H9 (cell line): ENCODE data around the gene PKN1. TPM values are rescaled to one million over a fixed set of nuclear protein-coding genes. Genes with fewer than 3 reads are reported as not detected.

Experiments
- DNase-seq: peaks from one replicate; pipeline ENCODE4 v3.0.0-alpha.2; 2017
- H2AFZ ChIP-seq: one replicate; pipeline ENCODE4 v1.6.1; 2013; ENCODE audit warnings: mild to moderate bottlenecking, low read length, control low read depth, moderate library complexity
- H2AK5ac ChIP-seq: 2 replicates; pipeline ENCODE4 v1.6.1; 2013; ENCODE audit warnings: low read length, control low read depth, mixed read lengths; ENCODE audit not compliant: insufficient read length
- H2BK120ac ChIP-seq: one replicate; pipeline ENCODE4 v1.6.1; 2013; ENCODE audit warnings: low read depth, mild to moderate bottlenecking, low read length, control low read depth, inconsistent platforms; ENCODE audit not compliant: poor library complexity, severe bottlenecking
- H2BK12ac ChIP-seq: 2 replicates; pipeline ENCODE4 v1.6.1; 2013; ENCODE audit warnings: low read length, control low read depth, mixed read lengths, low read depth; ENCODE audit not compliant: insufficient read length
- H2BK15ac ChIP-seq: 2 replicates; pipeline ENCODE4 v1.6.1; 2013; ENCODE audit warnings: low read depth, low read length, control low read depth
- H2BK20ac ChIP-seq: one replicate; pipeline ENCODE4 v1.6.1; 2013; ENCODE audit warnings: low read depth, mild to moderate bottlenecking, low read length, control low read depth, inconsistent platforms; ENCODE audit not compliant: poor library complexity, severe bottlenecking
- H2BK5ac ChIP-seq: 2 replicates; pipeline ENCODE4 v1.6.1; 2013; ENCODE audit warnings: low read length, control low read depth, mixed read lengths; ENCODE audit not compliant: insufficient read length
- H3K14ac ChIP-seq: 2 replicates; pipeline ENCODE4 v1.6.1; 2013; ENCODE audit warnings: low read length, control low read depth; ENCODE audit not compliant: insufficient read depth
- H3K18ac ChIP-seq: 2 replicates; pipeline ENCODE4 v1.6.1; 2013; ENCODE audit warnings: low read depth, mild to moderate bottlenecking, mixed read lengths, low read length, control low read depth; ENCODE audit not compliant: insufficient read length
- H3K23ac ChIP-seq: 2 replicates; pipeline ENCODE4 v1.6.1; 2013; ENCODE audit warnings: low read length, control low read depth, mixed read lengths, low read depth; ENCODE audit not compliant: insufficient read length
- H3K23me2 ChIP-seq: 2 replicates; pipeline ENCODE4 v1.6.1; 2013; ENCODE audit warnings: low read depth, mild to moderate bottlenecking, mixed read lengths, low read length, control low read depth; ENCODE audit not compliant: insufficient read length, poor library complexity, severe bottlenecking
- H3K27ac ChIP-seq: 2 replicates; pipeline ENCODE4 v1.5.1; 2013; ENCODE audit warnings: low read length, control low read depth, mixed read lengths, low read depth; ENCODE audit not compliant: insufficient read length
- H3K27me3 ChIP-seq: 2 replicates; pipeline ENCODE4 v1.6.1; 2013; ENCODE audit warnings: low read length, control low read depth, inconsistent platforms; ENCODE audit not compliant: insufficient read depth
- H3K4ac ChIP-seq: 2 replicates; pipeline ENCODE4 v1.6.1; 2013; ENCODE audit warnings: low read depth, mild to moderate bottlenecking, control low read depth, inconsistent platforms, low read length, moderate library complexity
- H3K4me1 ChIP-seq: 2 replicates; pipeline ENCODE4 v1.6.1; 2013; ENCODE audit warnings: low read length, control low read depth, inconsistent platforms; ENCODE audit not compliant: insufficient read depth
- H3K4me2 ChIP-seq: 2 replicates; pipeline ENCODE4 v1.6.1; 2013; ENCODE audit warnings: low read length, control low read depth, mixed read lengths; ENCODE audit not compliant: insufficient read length, insufficient read depth
- H3K56ac ChIP-seq: 2 replicates; pipeline ENCODE4 v1.6.1; 2013; ENCODE audit warnings: low read depth, mild to moderate bottlenecking, mixed read lengths, low read length, control low read depth; ENCODE audit not compliant: insufficient read length
- H3K79me1 ChIP-seq: 2 replicates; pipeline ENCODE4 v1.6.1; 2013; ENCODE audit warnings: low read depth, mild to moderate bottlenecking, moderate library complexity, low read length, control low read depth, inconsistent platforms; ENCODE audit not compliant: insufficient read depth, poor library complexity, severe bottlenecking
- H3K79me2 ChIP-seq: 2 replicates; pipeline ENCODE4 v1.6.1; 2013; ENCODE audit warnings: low read length, control low read depth, inconsistent platforms; ENCODE audit not compliant: insufficient read depth
- H3K9ac ChIP-seq: 2 replicates; pipeline ENCODE4 v1.6.1; 2013; ENCODE audit warnings: low read length, control low read depth, mixed read lengths; ENCODE audit not compliant: insufficient read length; ENCODE audit errors: extremely low read depth
- H3K9me3 ChIP-seq: one replicate; pipeline ENCODE4 v1.6.1; 2013; ENCODE audit warnings: low read depth, low read length, inconsistent platforms; ENCODE audit not compliant: control insufficient read depth
- H3T11ph ChIP-seq: one replicate; pipeline ENCODE4 v1.6.1; 2013; ENCODE audit warnings: mild to moderate bottlenecking, low read length, control low read depth, inconsistent platforms
- H4K20me1 ChIP-seq: one replicate; pipeline ENCODE4 v1.6.1; 2013; ENCODE audit not compliant: control insufficient read depth, insufficient read length, insufficient read depth
- H4K5ac ChIP-seq: 2 replicates; pipeline ENCODE4 v1.6.1; 2013; ENCODE audit warnings: low read depth, mild to moderate bottlenecking, mixed read lengths, low read length, control low read depth; ENCODE audit not compliant: insufficient read length
- H4K8ac ChIP-seq: replicated peaks from 2 replicates; pipeline ENCODE4 v1.6.1; 2013; ENCODE audit warnings: low read length, control low read depth, mixed read lengths, low read depth; ENCODE audit not compliant: insufficient read length
- H4K91ac ChIP-seq: 2 replicates; pipeline ENCODE4 v1.6.1; 2013; ENCODE audit warnings: low read depth, mild to moderate bottlenecking, moderate library complexity, mixed read lengths, low read length, control low read depth; ENCODE audit not compliant: insufficient read length
- H3K27ac Mint-ChIP-seq, 3 experiments: 2 replicates in 2 of 3; 3 replicates in 1 of 3; pipeline ENCODE4 v1.8.0; 2020 to 2021; ENCODE audit warnings: mixed read lengths in 3 of 3, mild to moderate bottlenecking in 1 of 3, moderate library complexity in 1 of 3
- H3K27me3 Mint-ChIP-seq: 2 replicates; pipeline ENCODE4 v1.8.0; 2021; ENCODE audit warnings: low read depth, mild to moderate bottlenecking, moderate library complexity, mixed read lengths
- H3K36me3 Mint-ChIP-seq, 3 experiments: 2 replicates in 2 of 3; 3 replicates in 1 of 3; pipeline ENCODE4 v1.8.0; 2020 to 2021; ENCODE audit warnings: low read depth in 3 of 3, mixed read lengths in 3 of 3; ENCODE audit not compliant: insufficient read depth in 1 of 3
- H3K4me1 Mint-ChIP-seq, 2 experiments: 2 replicates each; pipeline ENCODE4 v1.8.0; 2020; ENCODE audit warnings: mixed read lengths in 2 of 2
- H3K4me3 Mint-ChIP-seq, 2 experiments: 2 replicates in 1 of 2; 3 replicates in 1 of 2; pipeline ENCODE4 v1.8.0; 2020 to 2021; ENCODE audit warnings: mild to moderate bottlenecking in 2 of 2, mixed read lengths in 2 of 2, moderate library complexity in 1 of 2
- H3K9me3 Mint-ChIP-seq, 2 experiments: 2 replicates in 1 of 2; 3 replicates in 1 of 2; pipeline ENCODE4 v1.8.0; 2020; ENCODE audit warnings: mild to moderate bottlenecking in 2 of 2, mixed read lengths in 2 of 2, moderate library complexity in 1 of 2
- CTCF ChIP-seq: fragments of 200-600 bp; sonication (generic); conservative IDR thresholded peaks from 3 replicates; pipeline ENCODE4 v1.8.0; 2021; ENCODE audit warnings: antibody characterized with exemption, mild to moderate bottlenecking
- WGBS: extraction: QIAGEN DNeasy Blood & Tissue Kit; methylation state at CpG from one replicate; pipeline ENCODE4 v1.1.7; 2013; ENCODE audit warnings: missing lambda C conversion rate, low lambda C conversion rate, mixed read lengths; ENCODE audit not compliant: insufficient read length; ENCODE audit errors: extremely low coverage; 5-methylcytosine and 5-hydroxymethylcytosine counted together
- total RNA-seq: library from RNA; stranded (reverse); gene quantifications from 2 replicates; pipeline ENCODE4 v1.2.1, GENCODE V29; 2021

Gene PKN1
- total RNA-seq, 1 experiment from 2014 or later: 159 TPM

GRCh38 chr19:14391156-14391821 lies 41.8 kb upstream of the PKN1 start:
- no peaks in the 10 kb centered on the region for H3K79me1 ChIP-seq
- H4K8ac ChIP-seq: no peak overlapping the region
- no peak overlapping the region for H2BK120ac ChIP-seq
- no peaks in the 10 kb centered on the region for H3K9me3 ChIP-seq
- no peak overlapping the region for H3K14ac ChIP-seq
- no peaks in the 10 kb centered on the region; a peak in 1 of 7 replicates for H3K36me3 Mint-ChIP-seq
- H3K27me3 ChIP-seq: no peaks in the 10 kb centered on the region
- DNase-seq: no peak
- no CpG with 5 or more reads among the region's 10 CpGs for WGBS
- H3K4me2 ChIP-seq: no peak overlapping the region
- H3K9me3 Mint-ChIP-seq: no peaks in the 10 kb centered on the region
- no peak overlapping the region for H2AK5ac ChIP-seq
- no peak overlapping the region for H2BK20ac ChIP-seq
- H3K56ac ChIP-seq: no peak overlapping the region
- no peak overlapping the region for H3K23ac ChIP-seq
- no peak overlapping the region; a peak in 1 of 5 replicates for H3K4me3 Mint-ChIP-seq
- H4K91ac ChIP-seq: no peak overlapping the region
- no peaks in the 10 kb centered on the region for H3K4me1 ChIP-seq
- no peak overlapping the region for H3T11ph ChIP-seq
- H3K4me1 Mint-ChIP-seq: peaks cover 11 to 15% of the 10 kb centered on the region in 2 experiments
- H3K27ac Mint-ChIP-seq: no peak overlapping the region
- H4K20me1 ChIP-seq: no peaks in the 10 kb centered on the region
- no peak overlapping the region for H3K18ac ChIP-seq
- peaks cover 4% of the 10 kb centered on the region for H3K27me3 Mint-ChIP-seq
- no peak overlapping the region for H4K5ac ChIP-seq
- no peak overlapping the region for H3K27ac ChIP-seq
- H2AFZ ChIP-seq: no peak overlapping the region
- no peak overlapping the region for H3K9ac ChIP-seq
- no peak overlapping the region for H2BK5ac ChIP-seq
- no peaks in the 10 kb centered on the region for H3K79me2 ChIP-seq
- no peak overlapping the region for H2BK15ac ChIP-seq
- no peak for TF ChIP-seq CTCF
- H3K23me2 ChIP-seq: no peaks in the 10 kb centered on the region
- H2BK12ac ChIP-seq: no peak overlapping the region
- H3K4ac ChIP-seq: no peak overlapping the region
